Left ventricle myocardium inferior (tissue), 1 donor: ENCODE data around the gene CDK2AP2. TPM values are rescaled to one million over a fixed set of nuclear protein-coding genes. Genes with fewer than 3 reads are reported as not detected.
"Not testable (repeated sequence)": the region's sequence is repeated elsewhere in the genome, so short reads cannot be mapped to it uniquely, and the experiment has no call there.

Source experiments
- DNase-seq: peaks from one replicate; pipeline ENCODE4 v3.0.0-alpha.2; 2020
- H3K27ac ChIP-seq: fragments of 200-600 bp; replicated peaks from 2 replicates; pipeline ENCODE4 v1.8.0; 2021
- H3K27me3 ChIP-seq: fragments of 200-600 bp; 2 replicates; pipeline ENCODE4 v1.8.0; 2021; ENCODE audit warnings: low read depth
- H3K36me3 ChIP-seq: fragments of 200-600 bp; 2 replicates; pipeline ENCODE4 v1.8.0; 2021
- H3K4me1 ChIP-seq: fragments of 200-600 bp; 2 replicates; pipeline ENCODE4 v1.8.0; 2021
- H3K4me3 ChIP-seq: fragments of 200-600 bp; 2 replicates; pipeline ENCODE4 v1.8.0; 2021; ENCODE audit warnings: mild to moderate bottlenecking, moderate library complexity
- H3K9me3 ChIP-seq: fragments of 200-600 bp; replicated peaks from 2 replicates; pipeline ENCODE4 v1.8.0; 2021
- CTCF ChIP-seq: fragments of 200-600 bp; IDR thresholded peaks from 2 replicates; pipeline ENCODE4 v1.8.0; 2021; ENCODE audit warnings: antibody characterized with exemption, mild to moderate bottlenecking, borderline replicate concordance
- intact Hi-C: fragments of 100-400 bp; cut with micrococcal nuclease; formaldehyde crosslinking; loops from one replicate; pipeline ENCODE4 v1.11.0; 2022
- total RNA-seq: library from RNA; stranded (reverse); fragmentation: NEBNext Ultra II Directional; extraction: Animal tissue kit (Norgen Biotek cat#: 25700); gene quantifications from one replicate; pipeline ENCODE4 v1.2.1, GENCODE V29; 2021
- donor health status: DM: no; HTN: yes; CAD: no; lungs with severe emphysema.

The CDK2AP2 gene
- total RNA-seq, 1 donor from 2014 or later = 66.1 TPM

- DNase-seq = no peak
- H3K4me1 ChIP-seq = peaks cover 51% of the 10 kb centered on the region
- intact Hi-C loops = no loop called here
Observed at GRCh38 chr11:67466367-67466766, 41.6 kb downstream of the CDK2AP2 start.

GRCh38 chr11:67465530-67465929 is 42.4 kb downstream of the CDK2AP2 start:
- peak overlapping the region; percentile 95 for H3K27ac ChIP-seq
- H3K27me3 ChIP-seq, intact Hi-C loops, DNase-seq, H3K9me3 ChIP-seq, H3K36me3 ChIP-seq: not testable (repeated sequence)
- H3K4me1 ChIP-seq = peaks cover 51% of the 10 kb centered on the region
- peak overlapping the region; percentile 75 for H3K4me3 ChIP-seq

More at GRCh38 chr11:67466367-67466766, 41.6 kb downstream of the CDK2AP2 start:
- peak overlapping the region; percentile 1 for H3K27ac ChIP-seq
- TF ChIP-seq CTCF = no peak
- no peaks in the 10 kb centered on the region for H3K9me3 ChIP-seq
- no peaks in the 10 kb centered on the region for H3K27me3 ChIP-seq
- no peaks in the 10 kb centered on the region for H3K36me3 ChIP-seq
- no peak overlapping the region for H3K4me3 ChIP-seq

GRCh38 chr11:67465189-67465510 is 42.8 kb downstream of the CDK2AP2 start:
- Histone ChIP-seq H3K4me1 (peaks cover 51% of the 10 kb centered on the region), H3K9me3 (no peaks in the 10 kb centered on the region), H3K36me3 (no peaks in the 10 kb centered on the region), H3K4me3 (peak overlapping the region; percentile 75), H3K27me3 (no peaks in the 10 kb centered on the region), H3K27ac (peak overlapping the region; percentile 95)
- no peak for TF ChIP-seq CTCF
- intact Hi-C loops = no loop called here
- DNase-seq = no peak

GRCh38 chr11:67464411-67465188 is 43.4 kb downstream of the CDK2AP2 start:
- Histone ChIP-seq H3K9me3 (no peaks in the 10 kb centered on the region), H3K27ac (peak overlapping the region; percentile 95), H3K27me3 (no peaks in the 10 kb centered on the region), H3K4me3 (peak overlapping the region; percentile 75), H3K36me3 (no peaks in the 10 kb centered on the region), H3K4me1 (peaks cover 47% of the 10 kb centered on the region)
- DNase-seq = peak; percentile 87
- intact Hi-C loops = no loop called here
- no peak for TF ChIP-seq CTCF

- peak overlapping the region; percentile 95 for H3K27ac ChIP-seq
- H3K4me3 ChIP-seq = peak overlapping the region; percentile 75
- TF ChIP-seq CTCF = no peak
- H3K4me1 ChIP-seq = peaks cover 42% of the 10 kb centered on the region
- no peaks in the 10 kb centered on the region for H3K36me3 ChIP-seq
- DNase-seq = peak; percentile 45
- no peaks in the 10 kb centered on the region for H3K27me3 ChIP-seq
- intact Hi-C loops = no loop called here
- H3K9me3 ChIP-seq = no peaks in the 10 kb centered on the region
Observed at GRCh38 chr11:67463680-67464410, 44.1 kb downstream of the CDK2AP2 start.

GRCh38 chr11:67463186-67463585 is 44.8 kb downstream of the CDK2AP2 start:
- DNase-seq = no peak
- intact Hi-C loops = no loop called here
- H3K27ac ChIP-seq = no peak overlapping the region

More at GRCh38 chr11:67463186-67463585, 44.8 kb downstream of the CDK2AP2 start:
- TF ChIP-seq CTCF = no peak
- Histone ChIP-seq H3K36me3 (no peaks in the 10 kb centered on the region), H3K4me1 (peaks cover 35% of the 10 kb centered on the region), H3K4me3 (no peak overlapping the region), H3K9me3 (no peaks in the 10 kb centered on the region), H3K27me3 (no peaks in the 10 kb centered on the region)
